Stimulated activated CD8-positive, alpha-beta memory T cell treated with anti-CD3 and anti-CD28 coated beads, Interleukin-12 subunit alpha, Interleukin-12 subunit beta, amount 100 ng/mL, for 24 hours (primary cell): ENCODE results near the gene CSNK2A1.
"Not testable (repeated sequence)": the region's sequence is repeated elsewhere in the genome, so short reads cannot be mapped to it uniquely, and the experiment has no call there.

ENCODE experiments used
- DNase-seq: peaks from one replicate; pipeline ENCODE4 v3.0.0-alpha.2; 2020; ENCODE audit errors: extremely low read depth

The CSNK2A1 gene

DNA sequence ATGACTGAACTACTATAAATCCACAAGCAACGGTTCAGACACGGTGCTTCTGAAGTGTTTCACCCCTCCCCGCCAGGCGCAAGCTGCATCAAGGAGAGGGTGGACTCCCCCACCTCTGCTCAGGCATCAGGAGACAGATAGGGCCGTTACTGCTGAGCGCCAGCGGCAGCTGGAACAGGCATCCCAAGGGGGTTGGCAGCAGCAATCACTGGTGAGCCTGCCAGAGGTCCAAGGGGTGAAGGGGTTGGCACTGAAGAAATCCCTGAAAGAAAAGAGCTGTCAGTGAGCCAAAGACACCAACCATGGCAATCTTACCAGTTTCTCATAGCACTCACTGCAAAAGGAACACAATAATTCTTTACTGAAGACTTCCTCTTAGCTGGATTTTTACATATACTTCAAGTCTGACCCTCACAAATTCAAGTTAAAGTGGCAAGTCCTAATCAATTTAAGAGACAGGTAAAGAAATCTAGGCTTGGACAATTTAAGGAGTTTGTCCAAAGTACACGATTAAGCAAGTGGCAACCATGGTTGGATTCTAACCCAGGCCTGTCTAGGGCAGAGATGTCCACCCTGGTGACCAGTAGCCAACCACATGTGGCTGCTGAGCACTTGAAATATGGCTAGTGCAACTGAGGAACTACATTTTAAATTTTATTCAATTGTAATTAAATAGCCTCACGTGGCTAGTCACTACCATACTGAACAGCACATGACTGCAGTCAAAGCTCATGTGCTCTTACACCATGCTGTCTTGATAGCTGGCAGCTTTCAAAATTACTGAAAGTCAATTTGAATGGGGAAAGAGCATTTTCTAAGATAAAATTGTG lies 59.6 kb downstream of the CSNK2A1 start:
- no peak for DNase-seq

DNA sequence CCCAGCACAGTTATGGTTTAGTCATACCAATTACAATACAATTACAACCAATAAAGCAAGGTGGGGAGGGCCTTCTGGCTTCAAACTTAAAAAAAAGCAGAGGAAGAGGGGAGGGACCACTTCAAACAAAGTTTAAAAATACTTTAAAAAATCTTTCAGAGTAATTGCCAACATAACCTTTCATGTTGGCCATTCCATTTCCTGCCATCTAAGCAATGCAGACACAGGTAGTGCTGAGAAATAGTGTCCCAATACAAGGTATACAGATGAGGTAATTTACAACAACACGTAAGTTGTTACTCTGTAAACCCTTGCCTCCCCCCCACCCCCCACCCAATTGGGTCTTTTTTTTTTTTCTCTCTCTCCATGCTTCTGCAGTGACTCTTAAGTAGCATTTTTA lies 62.4 kb downstream of the CSNK2A1 start:
- no peak for DNase-seq

DNA sequence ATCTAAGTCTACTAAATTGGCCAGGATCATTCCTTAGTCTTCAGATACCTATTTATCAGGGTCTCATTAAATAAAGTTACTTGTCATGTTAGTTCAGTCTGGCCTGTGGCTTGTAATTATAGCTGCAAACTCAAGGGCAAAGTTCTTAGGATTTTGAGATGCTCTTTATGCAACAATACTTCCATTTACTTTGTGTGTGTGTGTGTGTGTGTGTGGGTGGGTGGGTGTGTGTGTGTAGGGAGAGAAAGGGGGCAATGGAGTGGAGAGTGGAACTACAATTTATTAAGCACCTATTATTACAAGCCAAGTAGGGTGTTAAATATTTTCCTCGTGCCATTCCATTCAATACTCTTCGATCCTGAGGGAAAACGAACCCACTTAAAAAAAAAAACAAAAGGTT lies 63.5 kb downstream of the CSNK2A1 start:
- no peak for DNase-seq

DNA sequence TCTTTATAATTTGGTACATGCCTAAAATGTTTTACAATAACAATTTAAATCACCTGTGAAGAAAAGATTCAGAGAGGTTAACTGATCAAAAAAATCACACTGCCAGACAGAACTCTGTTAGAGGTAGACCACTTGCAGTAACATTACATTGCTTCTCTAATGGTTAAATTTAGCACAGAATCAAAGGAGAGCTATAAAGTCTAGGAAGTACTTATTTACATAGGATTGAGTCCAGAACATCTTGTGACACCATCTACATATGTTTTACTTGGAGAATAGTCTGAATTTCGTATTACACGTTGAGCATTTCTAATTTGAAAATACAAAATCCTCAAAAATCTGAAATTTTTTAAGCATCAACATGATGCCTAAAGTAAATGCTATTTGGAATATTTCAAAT lies 64.1 kb downstream of the CSNK2A1 start:
- DNase-seq: no peak

DNA sequence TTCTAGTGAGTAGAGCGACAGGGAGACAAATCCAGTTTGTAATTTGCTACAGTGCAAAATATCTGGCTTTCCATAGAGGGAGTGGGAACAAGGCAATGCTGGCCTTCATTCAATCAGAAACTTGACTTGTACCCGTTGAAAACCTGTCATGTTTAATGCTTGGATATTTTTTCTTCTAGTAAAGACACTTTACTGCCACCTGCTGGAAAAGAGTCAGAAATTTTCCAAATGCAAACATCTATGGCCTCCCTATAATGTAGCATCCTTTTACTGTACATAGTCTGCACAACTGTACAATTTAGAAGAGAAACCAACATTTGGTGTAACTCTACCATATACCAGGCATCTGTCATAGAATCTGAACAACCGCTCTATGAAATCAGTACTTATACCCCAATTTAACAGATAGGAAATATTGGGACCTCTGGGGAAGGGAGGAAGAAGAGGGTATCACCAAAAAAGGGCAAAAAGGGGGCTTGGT lies 64.6 kb downstream of the CSNK2A1 start:
- no peak for DNase-seq

DNA sequence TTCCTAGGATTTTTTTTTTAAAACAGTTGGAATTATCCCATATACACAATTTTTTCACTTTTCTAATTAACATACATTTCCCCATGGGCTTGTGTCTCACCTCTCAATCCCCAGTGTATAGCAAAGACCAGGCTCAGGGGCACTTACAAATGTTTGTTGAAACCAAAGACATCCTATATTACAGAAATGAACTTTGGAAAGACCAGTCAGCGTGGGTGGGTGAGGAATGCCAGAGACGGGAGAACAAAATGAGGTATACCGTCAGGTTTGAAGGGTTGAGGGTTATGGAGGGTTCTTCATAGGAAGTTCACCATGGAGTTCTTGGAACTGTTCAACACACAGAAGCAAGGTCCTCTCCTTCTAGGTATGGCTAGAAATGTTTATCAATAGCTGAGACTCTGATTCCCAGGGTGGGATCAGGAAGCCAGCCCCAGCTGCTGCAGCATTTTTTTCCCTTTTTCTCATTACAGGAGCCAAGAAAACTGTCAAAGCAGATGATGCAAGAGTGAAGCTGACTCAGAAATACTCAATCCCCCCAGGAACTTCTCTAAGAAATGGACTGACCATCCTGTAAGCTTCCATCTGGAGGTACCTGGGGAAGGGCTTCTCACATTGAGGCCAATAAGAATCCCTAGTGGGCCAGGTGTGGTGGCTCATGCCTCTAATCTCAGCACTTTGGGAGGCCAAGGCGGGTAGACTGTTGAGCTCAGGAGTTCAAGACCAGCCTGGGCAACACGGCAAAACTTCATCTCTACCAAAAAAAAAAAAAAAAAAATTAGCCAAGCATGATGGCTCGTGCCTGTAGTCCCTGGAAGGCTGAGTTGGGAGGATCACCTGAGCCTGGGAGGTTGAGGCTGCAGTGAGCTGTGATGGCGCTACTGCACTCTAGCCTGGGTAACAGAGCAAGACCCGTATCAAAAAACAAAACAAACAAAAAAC lies 65.3 kb downstream of the CSNK2A1 start:
- DNase-seq: no peak

DNA sequence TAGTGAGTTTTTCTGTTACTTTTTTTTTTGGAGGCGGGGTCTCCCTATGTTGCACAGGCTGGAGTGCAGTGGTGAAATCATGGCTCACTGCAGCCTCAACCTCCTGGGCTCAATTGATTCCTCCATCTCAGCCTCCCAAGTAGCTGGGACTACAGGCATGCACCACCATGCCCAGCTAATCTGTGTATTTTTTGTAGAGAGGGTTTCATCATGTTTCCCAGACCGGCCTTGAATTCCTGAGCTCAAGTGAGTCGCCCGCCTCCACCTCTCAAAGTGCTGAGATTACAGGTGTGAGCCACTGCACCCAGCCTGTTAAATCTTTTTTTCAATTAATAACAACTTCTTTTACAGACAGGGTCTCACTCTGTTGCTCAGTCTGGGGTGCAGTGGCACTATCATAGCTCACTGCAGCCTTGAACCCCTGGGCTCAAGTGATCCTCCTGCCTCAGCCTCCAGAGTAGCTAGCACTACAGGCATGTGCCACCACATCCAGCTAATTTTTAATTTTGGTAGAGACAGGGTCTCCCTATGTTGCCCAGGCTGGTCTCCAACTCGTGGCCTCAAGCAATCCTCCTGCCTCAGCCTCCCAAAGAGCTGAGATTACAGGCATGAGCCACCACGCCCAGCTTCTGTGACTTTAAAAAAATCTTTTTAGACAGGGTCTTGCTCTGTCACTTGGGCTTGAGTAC lies 66.9 kb downstream of the CSNK2A1 start:
- not testable (repeated sequence) for DNase-seq

DNA sequence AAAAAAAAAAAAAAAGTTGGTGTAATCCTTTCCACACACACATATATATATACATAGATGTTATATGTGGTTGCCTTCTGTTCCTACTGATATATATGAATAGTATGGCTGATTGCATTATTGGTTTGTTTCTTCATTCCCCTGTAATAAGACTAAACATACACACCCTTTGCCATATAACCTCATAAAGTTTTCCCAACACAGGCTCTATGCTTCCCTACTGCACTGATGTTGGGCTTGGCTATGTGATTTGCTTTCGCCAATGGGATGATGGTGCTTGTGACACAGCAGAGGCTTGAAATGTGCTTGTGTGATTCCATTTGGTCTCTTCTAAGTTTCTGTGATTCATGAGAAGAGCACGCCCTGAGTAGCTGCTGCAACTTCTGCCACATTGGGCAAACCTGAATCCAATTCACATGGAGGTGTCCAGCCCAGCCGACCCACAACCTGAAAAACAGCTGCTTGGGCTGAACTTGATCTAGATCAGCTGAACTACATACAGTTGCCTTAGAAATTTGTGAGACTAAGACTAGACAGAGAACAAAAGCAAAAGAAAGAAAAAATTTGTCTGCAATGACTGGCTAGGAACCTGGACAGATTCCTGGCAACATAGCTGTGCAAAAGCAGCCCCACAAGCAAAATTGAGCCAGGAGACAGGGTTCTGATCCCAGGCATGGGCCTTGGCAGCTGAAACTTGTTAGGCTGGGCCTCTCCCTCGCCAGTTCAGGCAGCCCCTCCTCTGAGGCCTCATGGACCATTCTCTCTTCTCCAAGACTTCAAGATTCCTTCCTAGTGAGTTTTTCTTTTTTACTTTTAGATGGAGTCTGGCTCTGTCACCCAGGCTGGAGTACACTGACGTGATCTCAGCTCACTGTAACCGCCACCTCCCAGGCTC lies 67.9 kb downstream of the CSNK2A1 start:
- no peak for DNase-seq

DNA sequence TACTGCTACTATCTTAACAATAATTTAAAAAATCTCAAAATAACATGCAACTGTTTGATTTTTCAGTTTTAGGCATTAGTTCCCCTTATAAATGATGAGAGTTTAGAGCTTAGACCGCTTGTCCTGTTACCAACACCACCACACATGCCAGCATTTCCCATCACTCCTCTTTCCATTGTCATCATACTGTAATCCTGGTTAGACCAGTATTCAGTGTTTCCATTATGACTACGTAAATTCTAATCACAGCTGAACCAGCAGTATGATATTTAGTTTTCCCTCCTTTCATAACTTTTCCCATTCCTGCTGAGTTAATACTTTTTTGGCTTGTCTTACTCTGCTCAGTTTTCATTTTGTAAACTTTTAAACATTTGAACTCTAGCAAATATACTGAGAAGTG lies 69.0 kb downstream of the CSNK2A1 start:
- no peak for DNase-seq

DNA sequence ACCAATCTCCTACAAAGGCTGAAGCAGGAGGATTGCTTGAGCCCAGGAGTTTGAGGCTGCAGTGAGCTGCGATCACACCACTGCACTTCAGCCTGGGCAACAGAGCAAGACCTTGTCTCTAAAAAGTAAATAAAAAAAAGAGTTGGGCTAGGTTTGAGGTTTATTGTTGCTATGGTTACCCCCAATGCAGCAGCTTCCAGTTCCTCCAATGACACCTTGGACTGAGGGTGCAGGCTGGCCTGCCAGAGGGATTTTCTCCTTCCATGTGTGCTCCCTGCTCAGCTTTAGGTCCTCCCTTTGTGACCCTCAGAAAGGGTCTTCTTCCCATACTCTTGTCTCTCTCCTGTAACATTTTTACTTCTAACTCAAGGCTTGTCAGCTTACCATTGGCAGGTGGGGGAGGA lies 70.7 kb downstream of the CSNK2A1 start:
- no peak for DNase-seq

DNA sequence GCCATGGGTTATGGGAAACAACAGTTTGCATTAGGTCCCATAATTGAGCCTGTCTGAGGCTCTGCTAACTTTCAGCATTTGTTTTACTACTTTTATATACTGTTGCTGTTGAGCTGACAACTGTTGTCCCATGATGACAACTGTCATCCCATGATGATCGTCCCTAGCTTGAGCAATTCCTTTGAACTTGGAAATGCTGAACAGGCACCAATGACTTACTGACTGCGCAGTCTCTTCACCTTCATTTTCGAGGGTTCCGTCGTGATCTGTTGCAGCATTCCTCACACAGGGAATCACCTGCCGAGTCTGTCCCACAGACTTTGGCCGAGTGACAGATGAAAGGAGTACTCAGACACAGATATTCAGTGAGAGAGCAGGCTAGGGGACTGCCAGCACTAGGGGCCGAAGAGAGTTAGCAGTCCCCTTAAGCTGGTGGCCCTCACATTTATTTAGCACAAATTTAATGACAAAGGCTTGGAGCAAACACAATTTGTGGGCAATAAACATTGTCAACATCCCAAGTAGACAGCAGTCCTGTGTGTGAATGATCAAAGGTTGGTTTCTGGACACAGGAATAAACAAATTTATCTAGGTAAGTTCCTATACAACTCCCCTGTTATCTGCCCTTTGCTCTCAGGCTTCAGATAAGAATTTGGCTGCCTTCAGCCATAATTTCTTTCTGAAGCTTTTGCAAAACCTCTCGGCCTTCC lies 71.3 kb downstream of the CSNK2A1 start:
- DNase-seq: no peak

DNA sequence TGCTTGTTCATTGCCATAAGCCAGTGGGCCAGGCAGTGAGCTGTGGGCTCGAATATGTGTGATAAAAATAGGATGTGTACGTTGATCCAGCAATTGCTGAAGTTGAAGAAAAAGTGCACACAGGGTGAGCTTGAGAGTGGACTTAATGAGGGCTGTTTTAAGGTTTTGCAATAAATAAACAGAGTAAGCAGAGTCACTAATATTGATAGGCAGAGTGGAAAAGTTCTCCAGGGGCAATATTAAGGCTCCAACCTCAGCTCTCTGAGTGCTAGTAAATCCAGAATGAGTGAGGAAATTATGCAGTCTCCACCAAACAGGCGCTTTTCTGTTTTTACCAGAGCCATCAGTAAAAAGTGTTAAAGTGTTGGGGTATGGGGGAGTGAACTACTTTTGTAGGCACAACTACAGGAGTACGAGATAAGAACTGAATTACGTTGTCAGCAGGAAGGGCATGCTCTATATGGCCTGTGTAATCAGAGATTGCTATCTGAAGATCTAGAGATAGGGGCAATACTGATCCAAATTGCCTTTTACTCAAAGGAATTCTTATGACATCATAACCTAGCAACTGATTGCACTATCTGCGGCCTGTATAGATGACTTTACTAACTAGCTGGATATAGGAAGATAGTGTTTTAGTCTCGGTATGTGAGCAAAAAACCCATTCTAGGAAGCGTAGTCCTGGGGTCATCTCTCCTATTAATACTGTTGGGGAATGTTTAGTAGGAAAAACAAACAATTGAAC lies 73.7 kb downstream of the CSNK2A1 start:
- no peak for DNase-seq

DNA sequence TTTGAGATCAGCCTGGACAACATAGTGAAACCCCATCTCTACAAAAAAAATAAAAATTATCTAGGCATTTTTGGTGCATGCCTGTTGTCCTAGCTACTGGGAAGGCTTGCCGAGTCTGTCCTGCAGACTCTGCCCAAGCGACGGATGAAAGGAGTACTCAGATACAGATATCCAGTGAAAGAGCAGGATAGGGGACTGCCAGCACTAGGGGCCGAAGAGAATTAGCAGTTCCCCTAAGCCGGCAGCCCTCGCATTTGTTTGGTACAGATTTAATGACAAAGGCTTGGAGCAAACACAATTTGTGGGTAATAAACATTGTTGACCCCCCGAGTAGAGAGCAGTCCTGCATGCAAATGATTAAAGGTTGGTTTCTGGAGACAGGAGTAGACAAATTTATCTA lies 75.8 kb downstream of the CSNK2A1 start:
- DNase-seq: no peak

DNA sequence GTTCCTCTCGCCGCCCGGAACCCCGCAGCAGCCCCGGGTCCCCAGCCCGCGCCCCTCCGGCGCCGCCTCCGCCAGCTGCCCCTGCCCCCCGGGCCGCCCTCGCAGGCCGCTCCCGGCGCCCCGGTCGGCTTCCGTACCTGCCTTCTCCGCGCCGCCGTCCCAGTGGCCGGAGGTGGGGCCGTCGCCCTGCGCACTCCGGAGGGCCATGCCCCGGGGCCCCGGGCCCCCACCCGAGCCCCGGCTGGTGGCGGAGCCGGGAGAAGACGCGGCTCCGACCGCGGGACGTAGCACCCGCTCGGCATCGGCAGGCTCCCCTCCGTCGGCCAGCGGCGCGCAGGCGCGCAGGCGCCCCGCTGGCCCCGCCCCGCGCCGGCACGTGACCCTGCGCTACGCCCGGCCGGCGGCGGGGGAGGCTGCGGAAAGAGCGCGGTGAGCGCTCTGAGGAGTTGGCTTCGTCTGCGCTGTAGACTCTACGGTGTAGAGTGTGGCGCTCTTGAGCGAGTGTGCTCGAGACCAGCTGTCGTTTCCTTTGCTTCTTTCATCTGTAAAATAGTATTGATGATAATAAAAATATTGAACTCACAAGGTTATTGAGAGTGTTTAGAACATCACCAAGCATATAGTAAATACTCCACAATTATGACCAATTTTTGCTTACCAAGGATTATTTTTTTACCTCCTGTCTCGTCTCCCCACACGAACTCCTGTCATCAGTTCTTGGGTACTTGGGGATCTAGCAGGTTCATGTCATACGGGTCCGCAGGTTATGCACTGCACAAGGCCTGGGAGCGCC lies 81.2 kb downstream of the CSNK2A1 start, which contains the start of gene TBC1D20:
TSS of gene TBC1D20 (minus strand) at position 335 of the 793 bp plus-strand sequence. CDS start at position 207, 128 bp downstream.
- DNase-seq: peak; percentile 65

DNA sequence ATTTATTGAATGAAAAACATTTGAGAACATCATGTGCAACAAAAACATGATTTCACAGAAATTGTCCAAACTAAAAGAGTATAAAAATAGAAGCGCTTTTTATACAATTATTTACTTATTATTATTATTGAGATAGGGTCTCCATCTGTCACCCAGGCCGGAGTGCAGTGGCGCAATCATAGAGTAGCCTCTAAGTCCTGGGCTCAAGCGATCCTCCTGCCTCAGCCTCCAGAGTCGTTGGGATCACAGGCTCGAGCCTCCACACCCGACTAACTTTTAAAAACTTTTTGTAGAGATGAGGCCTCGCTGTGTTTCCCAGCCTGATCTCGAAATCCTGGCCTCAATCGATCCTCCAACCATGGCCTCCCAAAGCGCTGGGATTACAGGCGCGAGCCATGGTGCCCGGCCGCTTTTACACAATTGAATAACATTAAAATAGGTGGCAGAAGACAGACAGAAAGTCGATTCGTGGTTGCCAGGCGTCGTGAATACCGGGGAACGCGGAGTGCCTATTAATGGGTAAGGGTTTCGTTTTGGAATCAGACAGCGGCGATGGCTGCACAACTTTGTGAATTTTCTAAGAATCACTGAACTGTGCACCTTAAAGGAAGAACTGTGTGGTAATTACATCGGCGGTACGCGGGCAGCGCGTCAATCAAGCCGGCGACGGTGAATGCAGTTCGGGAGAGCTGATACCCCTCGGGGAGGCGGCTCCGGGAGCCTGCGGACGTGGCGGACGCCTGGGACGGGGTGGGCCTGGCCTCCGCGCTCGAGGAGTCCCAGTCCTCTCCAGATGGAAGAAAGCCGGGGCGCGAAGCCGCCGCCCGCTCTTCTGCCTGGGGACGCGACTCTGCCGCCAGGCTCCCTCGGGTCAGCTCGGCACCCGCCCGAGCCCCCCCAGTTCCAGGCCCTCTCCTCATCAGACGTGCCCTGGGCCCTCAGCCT lies 82.1 kb downstream of the CSNK2A1 start:
- peak; percentile 16 for DNase-seq

DNA sequence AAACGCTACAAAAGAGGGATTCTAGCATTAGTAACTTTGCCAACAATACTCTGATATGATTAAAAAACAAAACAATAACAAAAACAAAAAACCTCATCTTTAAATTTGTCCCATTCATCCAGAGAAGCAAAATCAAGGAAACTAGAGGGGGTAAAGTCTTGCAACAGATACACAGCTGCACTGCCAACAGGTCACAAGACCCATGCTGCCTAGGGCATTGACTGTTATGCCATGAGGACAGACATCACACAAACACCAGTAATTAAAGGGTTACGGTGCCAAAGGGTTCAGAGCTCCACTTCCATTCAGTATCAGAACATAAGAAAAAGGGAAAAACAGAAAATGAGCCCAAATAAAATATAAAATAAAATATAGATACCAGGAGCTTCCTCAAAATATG lies 82.9 kb downstream of the CSNK2A1 start:
- DNase-seq: no peak

DNA sequence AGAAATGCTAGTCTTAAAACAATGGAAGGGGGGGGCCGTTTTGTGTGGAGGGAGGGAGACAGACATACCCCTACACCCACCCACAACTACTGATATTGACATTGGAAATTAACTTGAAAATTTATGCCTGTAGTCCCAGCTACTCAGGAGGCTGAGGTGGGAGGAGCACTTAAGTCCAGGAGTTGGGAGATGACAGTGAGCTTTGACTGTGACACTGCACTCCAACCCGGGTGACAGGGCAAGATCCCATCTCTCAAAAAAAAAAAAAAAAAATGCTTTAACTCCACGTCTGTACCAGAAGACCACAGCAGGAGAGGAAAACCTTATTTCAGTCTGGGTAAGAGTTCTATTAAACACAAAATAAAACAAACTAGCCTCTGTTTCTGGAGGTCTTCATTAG lies 83.4 kb downstream of the CSNK2A1 start:
- no peak for DNase-seq

DNA sequence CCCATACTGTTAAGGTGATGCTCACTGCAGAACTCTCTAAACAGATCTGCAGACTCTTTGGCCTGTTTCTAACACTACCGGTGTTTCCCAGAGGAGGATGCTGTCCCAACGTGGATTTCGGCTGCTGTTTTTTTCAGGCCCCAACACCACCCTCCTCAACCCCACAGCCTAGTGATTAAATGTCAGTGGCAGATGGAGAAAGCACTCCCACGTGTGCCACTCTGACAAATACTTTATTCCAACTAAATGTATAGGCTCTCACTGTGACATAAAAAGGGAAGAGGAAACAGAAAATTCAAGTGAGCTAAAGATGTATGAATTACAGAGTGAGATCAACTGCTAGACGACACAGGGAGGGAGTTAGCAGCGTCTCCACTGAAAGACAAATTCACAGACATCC lies 84.8 kb downstream of the CSNK2A1 start:
- DNase-seq: no peak
